Measurements from ENCODE around the gene MRPL39. TPM values are rescaled to one million over a fixed set of nuclear protein-coding genes. Genes with fewer than 3 reads are reported as not detected.

The MRPL39 gene
- total RNA-seq, 4 donors from 2014 or later = 12.5 to 30.5 (median 28.1) TPM

GRCh38 chr21:25537174-25537573 lies 70.1 kb downstream of the MRPL39 start:
- Histone ChIP-seq H3K4me3 (no peak overlapping the region), H3K36me3 (no peaks in the 10 kb centered on the region), H3K9me3 (peaks cover 0 to 20% (median 0%) of the 10 kb centered on the region in 3 donors), H3K4me1 (no peaks in the 10 kb centered on the region), H3K27me3 (no peaks in the 10 kb centered on the region), H3K27ac (no peak overlapping the region)
- intact Hi-C loops (cut with DNase I) = no loop called here
- DNase-seq = no peak
- TF ChIP-seq POLR2A (IDR thresholded peaks at IDR 0.05) (no peak), CTCF (IDR thresholded peaks at IDR 0.05) (no peak)

DNA sequence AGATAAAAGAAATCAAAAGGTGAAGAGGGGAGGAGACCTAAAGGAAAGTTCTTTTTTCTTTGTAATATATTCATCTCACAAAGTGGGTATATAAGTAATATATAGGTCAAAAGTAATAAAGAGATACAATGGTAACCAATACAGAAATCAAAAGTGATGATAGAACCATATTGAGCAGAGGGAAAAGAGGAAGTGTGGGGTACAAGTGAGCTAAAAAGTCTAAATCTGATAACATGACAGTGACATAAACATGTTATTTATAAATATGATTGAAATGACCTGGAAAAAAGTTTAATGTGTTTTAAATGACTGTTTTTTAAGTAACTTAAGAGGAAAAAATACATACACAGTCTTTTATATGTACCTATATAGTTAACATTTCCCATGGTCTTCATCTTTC lies 70.5 kb downstream of the MRPL39 start:
- H3K4me1 ChIP-seq = no peaks in the 10 kb centered on the region

DNA sequence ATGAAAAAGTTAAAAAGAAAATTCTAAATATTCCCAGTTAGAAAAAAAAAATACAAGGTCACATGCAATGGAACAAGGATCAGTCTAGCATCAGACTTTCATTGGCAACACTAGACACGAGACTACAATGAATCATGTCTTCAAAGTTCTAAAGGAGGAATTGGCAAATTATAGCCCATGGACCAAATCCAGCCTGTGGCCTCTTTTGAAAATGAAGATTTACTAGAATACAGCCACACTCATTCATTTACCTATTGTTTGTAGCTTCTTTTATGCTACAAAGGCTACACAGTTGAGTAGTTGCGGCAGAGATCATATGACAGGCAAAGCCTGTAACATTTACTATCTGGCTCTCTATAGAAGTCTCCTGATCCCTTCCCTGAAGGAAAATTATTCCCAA lies 71.4 kb downstream of the MRPL39 start:
- TF ChIP-seq CTCF (IDR thresholded peaks at IDR 0.05) (no peak), POLR2A (IDR thresholded peaks at IDR 0.05) (no peak)
- Histone ChIP-seq H3K4me3 (no peak overlapping the region), H3K9me3 (peaks cover 0 to 20% (median 0%) of the 10 kb centered on the region in 3 donors), H3K27ac (no peak overlapping the region), H3K4me1 (no peaks in the 10 kb centered on the region), H3K36me3 (no peaks in the 10 kb centered on the region), H3K27me3 (no peaks in the 10 kb centered on the region)
- intact Hi-C loops (cut with DNase I) = no loop called here
- no peak for DNase-seq
- WGBS, 2 donors = 52 to 67% methylated on average over 2 of the region's 2 CpGs

More for the DNA sequence above, 70.5 kb downstream of the MRPL39 start:
- Histone ChIP-seq H3K9me3 (peaks cover 0 to 20% (median 0%) of the 10 kb centered on the region in 3 donors), H3K4me3 (no peak overlapping the region), H3K27me3 (no peaks in the 10 kb centered on the region), H3K27ac (no peak overlapping the region), H3K36me3 (no peaks in the 10 kb centered on the region)
- intact Hi-C loops (cut with DNase I) = no loop called here
- TF ChIP-seq CTCF (IDR thresholded peaks at IDR 0.05) = no peak
- TF ChIP-seq POLR2A (IDR thresholded peaks at IDR 0.05) = no peak
- DNase-seq = no peak

Other genes with a start within 250 kb of the MRPL39 start
- gene JAM2, start 31.8 kb upstream of the MRPL39 start, total RNA-seq = 10 to 100 TPM in 1 of 4 donors, 1 to 10 TPM in 2, under 1 TPM in 1; 0.38 to 10.5 (median 2.5) TPM
- 100 to 1,000 TPM; 123 to 192 (median 129) TPM for gene ATP5PF, start 127.4 kb upstream of the MRPL39 start, total RNA-seq
- 10 to 100 TPM; 11.1 to 18.1 (median 15.9) TPM for gene GABPA, start 127.5 kb upstream of the MRPL39 start, total RNA-seq